Measurements from ENCODE around the gene SLC37A1. TPM values are rescaled to one million over a fixed set of nuclear protein-coding genes. Genes with fewer than 3 reads are reported as not detected.

The SLC37A1 gene
- total RNA-seq, 2 experiments from 2014 or later = 12.8 to 14.9 TPM

DNA sequence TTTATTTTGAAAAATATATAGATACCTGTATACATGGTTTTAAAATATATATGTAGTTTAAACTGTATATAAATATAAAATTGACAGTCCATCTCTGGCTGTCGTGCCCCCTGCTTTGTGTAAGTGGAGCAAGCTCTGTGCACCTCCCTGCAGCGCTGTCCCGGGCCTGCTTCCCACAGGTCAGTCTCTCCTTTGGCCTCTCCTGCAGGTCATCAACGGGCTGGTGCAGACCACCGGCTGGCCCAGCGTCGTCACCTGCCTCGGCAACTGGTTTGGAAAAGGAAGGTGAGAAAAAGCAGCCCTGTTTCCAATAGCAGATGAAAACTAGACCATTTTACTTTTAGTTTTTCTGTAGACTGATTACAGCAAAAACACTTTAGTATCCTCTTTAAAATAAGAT is 28.5 kb downstream of the SLC37A1 start:
- Mint-ChIP-seq H3K27me3 (no peaks in the 10 kb centered on the region), H3K9me3 (no peaks in the 10 kb centered on the region), H3K36me3 (ENCODE audit: low read depth) (peaks cover 6% of the 10 kb centered on the region), H3K27ac (no peak overlapping the region), H3K4me1 (ENCODE audit: low read depth) (peaks cover 2% of the 10 kb centered on the region), H3K4me3 (no peak overlapping the region)
- TF ChIP-seq, protein P1, sequence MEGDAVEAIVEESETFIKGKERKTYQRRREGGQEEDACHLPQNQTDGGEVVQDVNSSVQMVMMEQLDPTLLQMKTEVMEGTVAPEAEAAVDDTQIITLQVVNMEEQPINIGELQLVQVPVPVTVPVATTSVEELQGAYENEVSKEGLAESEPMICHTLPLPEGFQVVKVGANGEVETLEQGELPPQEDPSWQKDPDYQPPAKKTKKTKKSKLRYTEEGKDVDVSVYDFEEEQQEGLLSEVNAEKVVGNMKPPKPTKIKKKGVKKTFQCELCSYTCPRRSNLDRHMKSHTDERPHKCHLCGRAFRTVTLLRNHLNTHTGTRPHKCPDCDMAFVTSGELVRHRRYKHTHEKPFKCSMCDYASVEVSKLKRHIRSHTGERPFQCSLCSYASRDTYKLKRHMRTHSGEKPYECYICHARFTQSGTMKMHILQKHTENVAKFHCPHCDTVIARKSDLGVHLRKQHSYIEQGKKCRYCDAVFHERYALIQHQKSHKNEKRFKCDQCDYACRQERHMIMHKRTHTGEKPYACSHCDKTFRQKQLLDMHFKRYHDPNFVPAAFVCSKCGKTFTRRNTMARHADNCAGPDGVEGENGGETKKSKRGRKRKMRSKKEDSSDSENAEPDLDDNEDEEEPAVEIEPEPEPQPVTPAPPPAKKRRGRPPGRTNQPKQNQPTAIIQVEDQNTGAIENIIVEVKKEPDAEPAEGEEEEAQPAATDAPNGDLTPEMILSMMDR (IDR thresholded peaks at IDR 0.05) = no peak
- POLR2A ChIA-PET = interaction anchor here (1.7 kb wide), 1 partner anchor 15 kb away, joined by 6 read pairs; no protein-coding TSS in a partner anchor
- DNase-seq (no peak), ATAC-seq (no peak)
- intact Hi-C loops (cut with micrococcal nuclease) = no loop called here
- CTCF ChIA-PET = no interaction called here

DNA sequence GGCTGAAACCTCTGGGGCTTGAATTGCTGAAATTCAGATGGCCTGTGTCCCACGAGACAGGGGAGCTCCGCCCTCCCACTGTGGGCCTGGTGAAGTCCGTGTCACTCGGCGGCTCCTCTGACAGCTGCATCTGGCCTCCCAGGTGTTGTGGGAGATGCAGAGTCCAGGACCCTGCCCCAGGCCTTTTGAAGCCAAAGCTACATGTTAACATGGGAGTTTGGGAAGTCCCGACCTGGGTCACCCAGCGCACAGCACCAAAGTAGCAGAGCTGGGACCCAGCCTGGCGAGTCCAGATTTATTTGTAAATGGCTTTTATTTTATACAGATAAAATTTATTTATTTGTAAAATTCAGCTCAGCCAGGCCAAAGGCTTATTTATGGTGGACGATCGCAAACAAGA is 28.9 kb downstream of the SLC37A1 start:
- Mint-ChIP-seq H3K4me1 (ENCODE audit: low read depth) (peaks cover 2% of the 10 kb centered on the region), H3K36me3 (ENCODE audit: low read depth) (peaks cover 7% of the 10 kb centered on the region), H3K4me3 (no peak overlapping the region), H3K27me3 (no peaks in the 10 kb centered on the region), H3K27ac (no peak overlapping the region), H3K9me3 (no peaks in the 10 kb centered on the region)
- intact Hi-C loops (cut with micrococcal nuclease) = no loop called here
- TF ChIP-seq, protein P1 (IDR thresholded peaks at IDR 0.05) = no peak
- POLR2A ChIA-PET = interaction anchor here (1.7 kb wide), 1 partner anchor 15 kb away, joined by 6 read pairs; no protein-coding TSS in a partner anchor
- no peak for ATAC-seq
- CTCF ChIA-PET = no interaction called here
- no peak for DNase-seq

DNA sequence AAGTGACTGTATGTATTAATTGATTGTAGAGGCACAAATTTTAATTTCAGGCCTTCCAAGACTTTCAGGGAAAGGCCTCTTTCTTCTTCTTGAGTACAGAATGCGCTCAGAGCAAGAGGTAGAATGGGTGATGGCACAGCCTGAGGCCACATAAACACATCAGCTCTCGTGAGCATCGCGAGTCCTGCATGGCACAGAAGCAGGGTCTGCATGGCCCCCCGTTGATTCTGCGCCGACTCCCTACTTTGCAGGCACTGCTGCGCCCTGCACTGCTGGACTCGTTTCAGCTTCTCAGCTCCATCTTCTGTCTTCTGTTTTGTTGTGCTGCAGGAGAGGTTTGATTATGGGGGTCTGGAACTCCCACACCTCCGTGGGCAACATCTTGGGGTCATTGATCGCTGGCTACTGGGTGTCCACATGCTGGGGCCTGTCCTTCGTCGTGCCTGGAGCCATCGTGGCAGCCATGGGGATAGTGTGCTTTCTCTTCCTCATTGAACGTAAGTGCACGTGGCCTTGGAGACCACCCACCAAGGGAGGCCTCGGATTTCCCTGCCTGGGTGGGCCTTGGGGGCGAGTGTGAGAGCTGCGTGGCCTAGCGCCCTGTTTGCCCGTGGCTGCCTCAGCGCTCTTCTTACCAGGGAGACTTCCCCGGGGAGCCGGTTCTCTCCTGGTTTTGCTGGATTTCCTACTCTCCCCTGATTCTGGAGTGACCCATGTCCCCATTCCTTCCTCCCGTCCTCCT is 29.6 kb downstream of the SLC37A1 start:
- CTCF ChIA-PET = no interaction called here
- Mint-ChIP-seq H3K9me3 (no peaks in the 10 kb centered on the region), H3K4me1 (ENCODE audit: low read depth) (peaks cover 2% of the 10 kb centered on the region), H3K36me3 (ENCODE audit: low read depth) (peaks cover 10% of the 10 kb centered on the region), H3K27me3 (no peaks in the 10 kb centered on the region), H3K27ac (no peak overlapping the region), H3K4me3 (no peak overlapping the region)
- ATAC-seq (no peak), DNase-seq (no peak)
- POLR2A ChIA-PET = interaction anchor here (1.7 kb wide), 1 partner anchor 16 kb away, joined by 6 read pairs; no protein-coding TSS in a partner anchor
- intact Hi-C loops (cut with micrococcal nuclease) = no loop called here
- TF ChIP-seq, protein P1 (IDR thresholded peaks at IDR 0.05) = no peak

DNA sequence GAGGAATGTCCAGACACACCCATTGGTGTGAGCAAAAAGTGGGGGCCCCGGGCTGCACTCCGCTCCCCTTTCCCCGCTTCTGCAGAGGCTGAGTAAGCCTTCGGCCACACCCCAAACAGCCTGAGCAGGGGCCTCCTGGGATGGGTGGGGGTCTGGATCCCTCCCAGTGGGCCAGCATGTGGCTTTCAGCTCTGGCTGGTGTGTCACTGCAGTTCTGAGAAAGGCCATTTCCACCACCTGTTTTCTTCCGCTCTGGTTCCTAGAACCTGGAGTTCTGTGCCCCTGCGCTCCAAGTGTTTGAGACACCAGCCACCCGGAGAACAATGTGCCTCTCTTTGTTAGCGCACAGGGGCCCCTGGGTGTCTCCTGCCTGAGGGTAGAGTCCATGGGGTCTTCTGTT is 30.9 kb downstream of the SLC37A1 start:
- TF ChIP-seq, protein P1 (IDR thresholded peaks at IDR 0.05) = no peak
- no peaks in the 10 kb centered on the region for H3K9me3 Mint-ChIP-seq
- no peaks in the 10 kb centered on the region for H3K27me3 Mint-ChIP-seq
- DNase-seq = no peak
- CTCF ChIA-PET = no interaction called here
- H3K36me3 Mint-ChIP-seq (ENCODE audit: low read depth) = peaks cover 12% of the 10 kb centered on the region
- no peak overlapping the region for H3K27ac Mint-ChIP-seq
- intact Hi-C loops (cut with micrococcal nuclease) = no loop called here
- H3K4me3 Mint-ChIP-seq = no peak overlapping the region
- H3K4me1 Mint-ChIP-seq (ENCODE audit: low read depth) = peaks cover 2% of the 10 kb centered on the region
- POLR2A ChIA-PET = interaction anchor here (0.9 to 1.2 kb wide), 2 partner anchors 12 to 18 kb away, joined by 3 to 4 read pairs; no protein-coding TSS in a partner anchor
- no peak for ATAC-seq

DNA sequence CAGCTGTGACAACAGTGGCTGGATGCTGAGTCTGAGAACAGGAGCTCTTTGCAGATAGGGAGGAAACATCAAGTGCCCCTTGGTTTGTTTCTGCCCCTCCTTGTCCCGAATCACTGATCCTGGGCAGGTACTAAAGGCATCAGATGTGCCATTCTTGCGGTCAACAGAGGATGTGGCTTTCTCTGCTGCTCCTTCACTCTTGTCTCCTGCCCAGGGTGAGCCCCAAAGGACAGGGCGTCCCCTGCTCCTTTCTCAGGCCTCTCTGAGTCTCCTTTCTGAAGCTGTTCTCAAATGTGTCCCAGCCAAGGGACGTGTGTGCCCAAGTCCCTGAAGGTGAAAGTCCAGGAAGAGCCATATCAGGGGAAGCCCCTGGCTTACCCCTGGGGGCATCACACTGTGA is 31.7 kb downstream of the SLC37A1 start:
- no peaks in the 10 kb centered on the region for H3K9me3 Mint-ChIP-seq
- TF ChIP-seq, protein P1 (IDR thresholded peaks at IDR 0.05) = no peak
- H3K4me3 Mint-ChIP-seq = no peak overlapping the region
- H3K27ac Mint-ChIP-seq = no peak overlapping the region
- H3K27me3 Mint-ChIP-seq = no peaks in the 10 kb centered on the region
- DNase-seq (no peak), ATAC-seq (no peak)
- POLR2A ChIA-PET = interaction anchor here (0.5 to 1.2 kb wide), 3 partner anchors 11 to 230 kb away, joined by 3 to 4 read pairs (median 3); no protein-coding TSS in a partner anchor
- peaks cover 12% of the 10 kb centered on the region for H3K36me3 Mint-ChIP-seq (ENCODE audit: low read depth)
- H3K4me1 Mint-ChIP-seq (ENCODE audit: low read depth) = peaks cover 2% of the 10 kb centered on the region
- intact Hi-C loops (cut with micrococcal nuclease) = no loop called here
- CTCF ChIA-PET = no interaction called here
